ENCODE data around the gene LRRFIP2.

DNA sequence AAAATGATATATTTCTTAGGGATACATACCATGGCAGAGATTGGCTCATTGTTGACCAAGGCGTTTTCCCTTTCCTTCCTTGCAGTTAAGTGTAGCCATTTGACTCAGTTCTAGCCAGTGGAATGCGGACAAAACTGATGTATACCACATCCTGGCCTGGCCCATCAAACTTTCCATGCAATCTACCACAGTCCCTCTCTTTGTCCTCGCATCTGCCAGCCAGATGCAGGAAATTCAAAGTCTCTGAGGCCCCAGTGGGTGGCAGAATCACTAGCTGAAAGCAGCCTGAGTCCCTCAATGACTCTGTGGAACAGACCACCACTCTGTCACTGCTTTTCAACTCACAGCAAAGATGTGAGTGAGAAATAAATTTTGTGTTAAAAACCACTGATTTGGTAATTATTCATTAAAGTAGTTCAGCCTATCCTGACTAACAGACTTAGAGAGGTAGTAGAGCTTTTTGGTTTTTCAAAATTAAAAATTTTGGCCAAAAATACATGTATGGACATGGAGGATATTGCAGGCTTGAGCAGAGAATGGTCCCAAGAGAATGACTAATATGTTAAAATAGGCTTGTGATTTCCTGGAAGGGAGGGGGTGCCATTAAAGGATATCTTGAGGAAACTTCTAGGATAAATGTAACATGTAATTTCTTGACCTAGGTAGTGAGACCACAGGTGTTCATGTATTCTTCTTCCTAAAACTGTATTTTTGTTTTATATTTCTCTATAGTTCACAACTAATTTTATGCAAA, 10.9 kb downstream of the LRRFIP2 start:
- TF ChIP-seq, protein P1, sequence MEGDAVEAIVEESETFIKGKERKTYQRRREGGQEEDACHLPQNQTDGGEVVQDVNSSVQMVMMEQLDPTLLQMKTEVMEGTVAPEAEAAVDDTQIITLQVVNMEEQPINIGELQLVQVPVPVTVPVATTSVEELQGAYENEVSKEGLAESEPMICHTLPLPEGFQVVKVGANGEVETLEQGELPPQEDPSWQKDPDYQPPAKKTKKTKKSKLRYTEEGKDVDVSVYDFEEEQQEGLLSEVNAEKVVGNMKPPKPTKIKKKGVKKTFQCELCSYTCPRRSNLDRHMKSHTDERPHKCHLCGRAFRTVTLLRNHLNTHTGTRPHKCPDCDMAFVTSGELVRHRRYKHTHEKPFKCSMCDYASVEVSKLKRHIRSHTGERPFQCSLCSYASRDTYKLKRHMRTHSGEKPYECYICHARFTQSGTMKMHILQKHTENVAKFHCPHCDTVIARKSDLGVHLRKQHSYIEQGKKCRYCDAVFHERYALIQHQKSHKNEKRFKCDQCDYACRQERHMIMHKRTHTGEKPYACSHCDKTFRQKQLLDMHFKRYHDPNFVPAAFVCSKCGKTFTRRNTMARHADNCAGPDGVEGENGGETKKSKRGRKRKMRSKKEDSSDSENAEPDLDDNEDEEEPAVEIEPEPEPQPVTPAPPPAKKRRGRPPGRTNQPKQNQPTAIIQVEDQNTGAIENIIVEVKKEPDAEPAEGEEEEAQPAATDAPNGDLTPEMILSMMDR (IDR thresholded peaks at IDR 0.05; ENCODE audit: control extremely low read depth in 1 of 3, insufficient read depth in 1 of 3, low read depth in 1 of 3, low read length in 3 of 3), result no peak
- TF ChIP-seq POLR2A (IDR thresholded peaks at IDR 0.05; ENCODE audit: control extremely low read depth in 1 of 2, low read depth in 2 of 2, low read length in 2 of 2) (no peak), KDM1A (IDR thresholded peaks at IDR 0.05; ENCODE audit: borderline replicate concordance, low read length) (no peak), EZH2 (IDR thresholded peaks at IDR 0.05; ENCODE audit: low read depth, low read length, severe bottlenecking) (no peak), POLR2AphosphoS5 (IDR thresholded peaks at IDR 0.05; ENCODE audit: low read depth, low read length) (no peak), YY1 (IDR thresholded peaks at IDR 0.05; ENCODE audit: low read depth, low read length) (no peak), TBP (IDR thresholded peaks at IDR 0.05; ENCODE audit: low read depth, low read length) (no peak), EP300 (IDR thresholded peaks at IDR 0.05; ENCODE audit: borderline replicate concordance in 1 of 2, low read depth in 2 of 2, low read length in 2 of 2) (no peak)
- TF ChIP-seq, protein P2, sequence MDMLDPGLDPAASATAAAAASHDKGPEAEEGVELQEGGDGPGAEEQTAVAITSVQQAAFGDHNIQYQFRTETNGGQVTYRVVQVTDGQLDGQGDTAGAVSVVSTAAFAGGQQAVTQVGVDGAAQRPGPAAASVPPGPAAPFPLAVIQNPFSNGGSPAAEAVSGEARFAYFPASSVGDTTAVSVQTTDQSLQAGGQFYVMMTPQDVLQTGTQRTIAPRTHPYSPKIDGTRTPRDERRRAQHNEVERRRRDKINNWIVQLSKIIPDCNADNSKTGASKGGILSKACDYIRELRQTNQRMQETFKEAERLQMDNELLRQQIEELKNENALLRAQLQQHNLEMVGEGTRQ (IDR thresholded peaks at IDR 0.05; ENCODE audit: low read length), result no peak
